Measurements from ENCODE around the gene CLMN. TPM values are rescaled to one million over a fixed set of nuclear protein-coding genes. Genes with fewer than 3 reads are reported as not detected.

Gene CLMN
- polyA plus RNA-seq, 1 donor from 2014 or later = 0.57 TPM

DNA sequence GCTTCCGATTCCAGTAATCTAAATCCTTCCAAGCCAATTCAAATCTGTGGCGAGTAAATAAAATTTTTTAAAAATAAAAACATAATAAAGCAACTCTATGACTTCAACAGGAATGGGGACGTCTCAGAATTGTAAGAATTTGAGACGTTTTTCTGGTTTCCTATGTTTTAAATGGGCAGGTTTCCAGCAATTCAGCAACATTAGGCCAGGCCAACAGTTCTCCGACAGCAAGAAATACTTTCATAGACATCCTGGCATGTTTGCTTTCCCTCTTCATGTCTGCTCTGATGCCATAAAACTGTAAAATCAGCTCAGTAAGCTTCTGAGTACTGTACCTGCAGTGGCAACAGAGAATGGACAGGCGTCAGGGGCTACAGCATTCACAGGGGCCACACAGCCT lies 126.6 kb downstream of the CLMN start:
- Histone ChIP-seq H3K4me3 (ENCODE audit: low read length) (no peak overlapping the region), H3K79me2 (replicated peaks; ENCODE audit: insufficient read depth, low read length) (no peaks in the 10 kb centered on the region), H2AFZ (ENCODE audit: low read depth, low read length) (no peak overlapping the region), H3K27me3 (ENCODE audit: insufficient read depth, low read depth, low read length) (no peaks in the 10 kb centered on the region), H3K4me2 (ENCODE audit: low read length) (no peak overlapping the region), H3K9me2 (ENCODE audit: insufficient read depth, low read length) (no peaks in the 10 kb centered on the region), H3K9me3 (ENCODE audit: low read length) (no peaks in the 10 kb centered on the region), H3K27ac (ENCODE audit: low read length) (no peak overlapping the region), H3K9ac (ENCODE audit: low read length) (no peak overlapping the region), H4K20me1 (ENCODE audit: insufficient read depth) (no peaks in the 10 kb centered on the region), H3K36me3 (ENCODE audit: insufficient read depth, low read length) (no peaks in the 10 kb centered on the region), H3F3A (ENCODE audit: insufficient read depth, low read length, poor library complexity, severe bottlenecking) (no peaks in the 10 kb centered on the region)
- TF ChIP-seq SMC3 (conservative IDR thresholded peaks at IDR 0.05; ENCODE audit: poor library complexity) = no peak
- TF ChIP-seq, protein P1, sequence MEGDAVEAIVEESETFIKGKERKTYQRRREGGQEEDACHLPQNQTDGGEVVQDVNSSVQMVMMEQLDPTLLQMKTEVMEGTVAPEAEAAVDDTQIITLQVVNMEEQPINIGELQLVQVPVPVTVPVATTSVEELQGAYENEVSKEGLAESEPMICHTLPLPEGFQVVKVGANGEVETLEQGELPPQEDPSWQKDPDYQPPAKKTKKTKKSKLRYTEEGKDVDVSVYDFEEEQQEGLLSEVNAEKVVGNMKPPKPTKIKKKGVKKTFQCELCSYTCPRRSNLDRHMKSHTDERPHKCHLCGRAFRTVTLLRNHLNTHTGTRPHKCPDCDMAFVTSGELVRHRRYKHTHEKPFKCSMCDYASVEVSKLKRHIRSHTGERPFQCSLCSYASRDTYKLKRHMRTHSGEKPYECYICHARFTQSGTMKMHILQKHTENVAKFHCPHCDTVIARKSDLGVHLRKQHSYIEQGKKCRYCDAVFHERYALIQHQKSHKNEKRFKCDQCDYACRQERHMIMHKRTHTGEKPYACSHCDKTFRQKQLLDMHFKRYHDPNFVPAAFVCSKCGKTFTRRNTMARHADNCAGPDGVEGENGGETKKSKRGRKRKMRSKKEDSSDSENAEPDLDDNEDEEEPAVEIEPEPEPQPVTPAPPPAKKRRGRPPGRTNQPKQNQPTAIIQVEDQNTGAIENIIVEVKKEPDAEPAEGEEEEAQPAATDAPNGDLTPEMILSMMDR (IDR thresholded peaks at IDR 0.05; ENCODE audit: poor library complexity, severe bottlenecking) = no peak
- no peak for TF ChIP-seq RAD21 (conservative IDR thresholded peaks at IDR 0.05)
- no peak for TF ChIP-seq TAF1 (IDR thresholded peaks at IDR 0.05; ENCODE audit: low read depth)
- no peak for TF ChIP-seq MXI1 (conservative IDR thresholded peaks at IDR 0.05; ENCODE audit: poor library complexity, severe bottlenecking)
- TF ChIP-seq EZH2 (IDR thresholded peaks at IDR 0.05; ENCODE audit: borderline replicate concordance, insufficient read depth, low read length, poor library complexity, severe bottlenecking) = no peak
- TF ChIP-seq, protein P2, sequence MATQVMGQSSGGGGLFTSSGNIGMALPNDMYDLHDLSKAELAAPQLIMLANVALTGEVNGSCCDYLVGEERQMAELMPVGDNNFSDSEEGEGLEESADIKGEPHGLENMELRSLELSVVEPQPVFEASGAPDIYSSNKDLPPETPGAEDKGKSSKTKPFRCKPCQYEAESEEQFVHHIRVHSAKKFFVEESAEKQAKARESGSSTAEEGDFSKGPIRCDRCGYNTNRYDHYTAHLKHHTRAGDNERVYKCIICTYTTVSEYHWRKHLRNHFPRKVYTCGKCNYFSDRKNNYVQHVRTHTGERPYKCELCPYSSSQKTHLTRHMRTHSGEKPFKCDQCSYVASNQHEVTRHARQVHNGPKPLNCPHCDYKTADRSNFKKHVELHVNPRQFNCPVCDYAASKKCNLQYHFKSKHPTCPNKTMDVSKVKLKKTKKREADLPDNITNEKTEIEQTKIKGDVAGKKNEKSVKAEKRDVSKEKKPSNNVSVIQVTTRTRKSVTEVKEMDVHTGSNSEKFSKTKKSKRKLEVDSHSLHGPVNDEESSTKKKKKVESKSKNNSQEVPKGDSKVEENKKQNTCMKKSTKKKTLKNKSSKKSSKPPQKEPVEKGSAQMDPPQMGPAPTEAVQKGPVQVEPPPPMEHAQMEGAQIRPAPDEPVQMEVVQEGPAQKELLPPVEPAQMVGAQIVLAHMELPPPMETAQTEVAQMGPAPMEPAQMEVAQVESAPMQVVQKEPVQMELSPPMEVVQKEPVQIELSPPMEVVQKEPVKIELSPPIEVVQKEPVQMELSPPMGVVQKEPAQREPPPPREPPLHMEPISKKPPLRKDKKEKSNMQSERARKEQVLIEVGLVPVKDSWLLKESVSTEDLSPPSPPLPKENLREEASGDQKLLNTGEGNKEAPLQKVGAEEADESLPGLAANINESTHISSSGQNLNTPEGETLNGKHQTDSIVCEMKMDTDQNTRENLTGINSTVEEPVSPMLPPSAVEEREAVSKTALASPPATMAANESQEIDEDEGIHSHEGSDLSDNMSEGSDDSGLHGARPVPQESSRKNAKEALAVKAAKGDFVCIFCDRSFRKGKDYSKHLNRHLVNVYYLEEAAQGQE (IDR thresholded peaks at IDR 0.05; ENCODE audit: borderline replicate concordance) = no peak
- no peak for TF ChIP-seq EP300 (conservative IDR thresholded peaks at IDR 0.05; ENCODE audit: poor library complexity, severe bottlenecking)
- TF ChIP-seq POLR2AphosphoS5 (IDR thresholded peaks at IDR 0.05) = no peak

- Histone ChIP-seq H3F3A (ENCODE audit: insufficient read depth, low read length, poor library complexity, severe bottlenecking) (no peaks in the 10 kb centered on the region), H3K9me2 (ENCODE audit: insufficient read depth, low read length) (no peaks in the 10 kb centered on the region), H3K4me2 (ENCODE audit: low read length) (no peak overlapping the region), H3K27ac (ENCODE audit: low read length) (no peak overlapping the region), H4K20me1 (ENCODE audit: insufficient read depth) (no peaks in the 10 kb centered on the region), H3K9me3 (ENCODE audit: low read length) (no peaks in the 10 kb centered on the region), H3K4me3 (ENCODE audit: low read length) (no peak overlapping the region), H3K9ac (ENCODE audit: low read length) (no peak overlapping the region), H3K27me3 (ENCODE audit: insufficient read depth, low read depth, low read length) (no peaks in the 10 kb centered on the region), H3K36me3 (ENCODE audit: insufficient read depth, low read length) (no peaks in the 10 kb centered on the region), H2AFZ (ENCODE audit: low read depth, low read length) (no peak overlapping the region), H3K79me2 (replicated peaks; ENCODE audit: insufficient read depth, low read length) (no peaks in the 10 kb centered on the region)
- TF ChIP-seq EZH2 (IDR thresholded peaks at IDR 0.05; ENCODE audit: borderline replicate concordance, insufficient read depth, low read length, poor library complexity, severe bottlenecking) = no peak
- TF ChIP-seq, protein P1 (IDR thresholded peaks at IDR 0.05; ENCODE audit: poor library complexity, severe bottlenecking) = no peak
- TF ChIP-seq, protein P2 (IDR thresholded peaks at IDR 0.05; ENCODE audit: borderline replicate concordance) = no peak
Measured at GRCh38 chr14:95192311-95192710, 127.4 kb downstream of the CLMN start.

All from neural cell (in vitro differentiated cells).